Measurements from ENCODE around the gene NACC2.

The NACC2 gene

DNA sequence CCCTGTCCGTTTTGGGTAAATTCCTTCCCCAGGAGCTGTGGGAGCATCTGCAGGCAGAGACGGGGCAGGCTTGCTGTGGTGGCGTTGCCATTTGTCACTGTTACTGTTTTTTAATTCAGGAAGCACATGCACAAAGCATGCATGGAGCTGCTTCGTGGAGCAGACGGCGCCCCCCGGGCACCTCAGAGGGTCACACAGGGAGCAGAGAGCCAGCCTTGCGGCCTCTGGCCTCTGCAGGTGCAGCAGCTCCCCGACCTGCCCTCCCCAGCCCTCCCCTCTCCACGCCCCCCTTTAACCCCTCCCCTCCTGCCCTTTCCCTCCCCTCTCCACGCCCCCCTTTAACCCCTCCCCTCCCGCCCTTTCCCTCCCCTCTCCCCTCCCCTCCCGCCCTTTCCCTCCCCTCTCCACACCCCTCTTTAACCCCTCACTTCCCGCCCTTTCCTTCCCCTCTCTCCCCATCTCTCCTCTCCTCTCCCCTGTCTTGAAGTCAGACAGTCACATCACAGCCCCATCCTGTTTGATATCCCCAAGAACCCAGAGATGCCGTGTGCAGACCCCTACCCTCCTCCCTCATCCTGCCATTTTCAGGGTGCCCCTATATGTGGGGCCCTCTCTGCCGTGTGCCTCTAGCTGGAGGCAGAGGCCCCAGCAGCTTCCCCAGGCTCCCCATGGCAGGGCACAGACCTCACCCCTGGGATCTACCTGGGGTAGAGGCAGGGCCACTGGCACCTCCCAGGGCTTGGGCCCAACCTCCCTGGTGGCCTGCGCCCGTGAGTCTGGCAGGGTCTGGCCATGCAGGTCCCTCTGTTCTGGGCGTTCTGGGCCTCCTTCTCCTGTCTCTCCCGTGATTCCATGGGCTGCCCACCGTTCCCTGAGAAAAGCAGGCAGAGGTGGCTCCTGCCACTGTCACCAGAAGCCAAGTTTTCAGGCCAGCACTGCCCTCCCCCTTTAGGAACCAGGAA, 104.3 kb downstream of the NACC2 start:
- no peak for FAIRE-seq

DNA sequence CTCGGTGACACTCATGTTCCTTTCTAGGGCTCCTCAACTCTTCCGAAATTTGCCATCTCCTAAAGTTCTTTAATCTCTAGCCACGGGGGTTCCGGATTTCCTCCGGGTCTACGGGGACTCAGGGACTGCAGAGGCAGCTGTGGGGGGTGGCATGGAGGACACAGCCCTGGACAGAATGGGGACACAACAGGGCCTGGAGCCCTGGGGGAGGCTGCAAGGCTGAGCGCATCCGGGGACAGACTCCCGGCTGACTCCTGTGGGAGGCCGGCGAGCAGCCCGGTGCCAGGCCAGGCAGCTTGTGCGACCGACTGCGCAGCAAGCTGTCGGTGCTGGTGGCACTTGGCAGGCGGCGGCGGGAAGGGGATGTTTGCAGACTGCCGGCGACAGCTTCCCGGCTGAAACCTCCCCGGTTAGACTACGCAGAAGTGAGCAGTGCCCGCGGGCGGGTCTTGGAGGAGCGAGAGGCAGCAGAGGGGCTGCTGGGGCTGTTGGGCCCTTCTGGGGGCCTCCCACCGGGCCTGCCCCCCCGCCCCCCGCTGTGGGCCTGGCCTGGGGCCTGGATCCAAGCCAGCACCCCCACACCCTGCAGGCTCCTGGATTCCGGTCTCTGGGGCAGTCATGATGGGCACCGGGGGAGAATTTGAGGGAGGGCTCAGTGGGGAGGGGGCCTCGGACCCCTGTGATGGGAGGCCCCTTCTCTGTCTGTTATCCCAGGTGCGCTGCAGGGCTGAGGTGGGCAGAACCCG, 105.2 kb downstream of the NACC2 start:
- no peak for FAIRE-seq

DNA sequence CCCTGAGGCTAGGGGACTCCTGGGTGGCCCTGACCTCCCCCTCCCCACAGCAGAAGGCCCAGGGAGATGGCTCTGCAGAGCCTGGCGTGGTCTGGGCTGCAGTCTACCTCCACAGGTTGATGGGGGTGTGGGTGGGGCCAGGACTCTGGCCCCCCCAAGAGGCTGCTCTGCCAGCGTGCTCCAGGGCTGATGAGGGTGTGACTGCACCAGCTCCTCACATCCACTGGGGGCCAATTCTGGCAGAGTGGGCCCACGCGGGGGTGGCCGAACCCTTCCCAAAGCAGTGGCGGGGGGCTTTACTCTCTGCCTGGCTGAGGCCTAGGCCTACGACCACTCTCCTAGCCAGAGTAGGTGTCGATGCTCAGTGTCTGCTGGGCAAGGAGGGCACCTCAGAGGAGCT, 105.9 kb downstream of the NACC2 start:
- FAIRE-seq, result no peak

DNA sequence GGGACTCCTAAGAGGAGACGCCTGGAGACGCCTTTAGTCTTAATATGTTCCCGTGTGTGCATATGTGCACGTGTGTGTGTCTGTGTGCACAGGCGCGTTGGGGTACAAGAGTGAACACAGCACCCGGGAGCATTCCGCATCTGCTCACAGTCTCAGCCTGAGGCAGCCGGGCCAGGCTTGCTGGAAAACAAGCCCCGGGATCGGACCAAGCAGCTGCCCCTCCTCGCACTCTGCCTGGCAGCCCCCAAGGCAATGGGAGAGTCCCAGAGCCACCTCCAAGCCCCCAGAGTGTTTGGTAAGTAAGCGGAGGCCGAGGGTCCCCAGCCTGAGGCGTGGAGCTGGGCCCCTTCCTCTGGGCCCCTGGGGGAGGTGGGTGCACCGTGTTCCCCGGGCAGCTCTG, 106.6 kb downstream of the NACC2 start:
- FAIRE-seq, result no peak

DNA sequence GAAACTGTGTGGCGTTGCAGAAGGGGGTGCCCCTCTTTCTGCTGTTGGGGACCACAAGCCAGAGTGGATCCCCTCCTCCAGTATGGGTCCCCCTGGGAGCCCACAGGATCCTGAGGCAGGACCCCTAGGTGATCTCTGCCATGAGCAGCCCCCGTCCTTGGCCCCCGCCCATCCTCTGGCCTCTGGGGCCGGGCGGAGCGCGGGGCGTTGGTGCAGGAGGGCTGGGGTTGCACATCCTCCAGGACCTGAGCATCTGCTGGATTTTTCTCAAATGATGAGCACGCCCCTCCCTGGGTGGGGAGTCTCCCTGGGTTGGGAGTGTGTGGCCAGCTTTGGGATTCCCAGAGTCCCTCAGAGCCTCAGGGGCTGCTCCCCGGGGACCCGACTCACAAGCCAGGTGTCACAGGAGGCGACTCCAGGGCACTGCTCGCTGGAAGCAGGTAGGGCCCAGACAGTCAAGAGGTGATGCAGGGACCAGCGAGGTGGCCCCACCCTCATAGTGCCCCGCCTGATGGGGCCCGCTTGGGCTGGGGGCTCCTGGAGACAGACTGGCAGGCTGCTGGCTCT, 107.2 kb downstream of the NACC2 start:
- no peak for FAIRE-seq

DNA sequence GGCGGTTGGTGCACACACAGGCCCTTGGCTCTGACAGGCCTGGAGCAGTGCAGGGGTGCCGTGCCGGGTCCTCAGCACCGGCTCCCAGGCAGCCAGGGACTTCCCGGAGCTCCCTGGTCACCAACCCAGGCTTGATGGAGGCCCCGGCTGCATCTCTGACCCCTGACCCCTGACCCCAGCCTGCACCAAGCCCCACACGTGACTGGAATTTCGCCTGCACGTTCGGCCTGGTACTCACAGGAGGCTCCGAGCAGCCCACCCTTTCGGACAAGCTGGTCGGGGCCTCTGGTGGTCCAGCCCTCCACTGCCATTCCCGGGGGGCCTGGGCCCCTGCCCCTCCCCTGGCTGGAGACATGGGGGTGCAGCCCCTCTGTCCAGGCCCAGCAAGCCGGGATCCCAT, 108.5 kb downstream of the NACC2 start:
- FAIRE-seq, result no peak

DNA sequence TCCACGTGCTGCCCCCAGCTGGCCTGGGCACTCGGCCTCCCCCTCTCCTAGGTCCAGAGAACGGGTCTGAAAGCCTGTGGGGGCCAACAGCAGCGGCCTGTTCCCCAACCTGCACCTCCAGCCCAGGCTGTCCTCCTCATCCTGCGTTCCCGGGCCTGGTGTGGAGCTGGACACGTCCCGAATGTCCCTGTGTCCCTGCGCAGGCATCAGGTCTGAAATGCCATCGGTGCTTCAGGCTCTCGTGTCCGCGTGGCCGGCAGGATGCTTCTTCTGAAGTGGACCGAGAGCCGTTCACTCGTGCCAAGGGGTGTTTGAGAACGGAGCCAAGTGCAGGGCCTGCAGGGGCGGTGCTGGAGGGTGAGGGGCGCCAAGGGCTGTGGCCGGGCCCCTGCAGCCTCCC, 109.2 kb downstream of the NACC2 start:
- FAIRE-seq, result no peak

DNA sequence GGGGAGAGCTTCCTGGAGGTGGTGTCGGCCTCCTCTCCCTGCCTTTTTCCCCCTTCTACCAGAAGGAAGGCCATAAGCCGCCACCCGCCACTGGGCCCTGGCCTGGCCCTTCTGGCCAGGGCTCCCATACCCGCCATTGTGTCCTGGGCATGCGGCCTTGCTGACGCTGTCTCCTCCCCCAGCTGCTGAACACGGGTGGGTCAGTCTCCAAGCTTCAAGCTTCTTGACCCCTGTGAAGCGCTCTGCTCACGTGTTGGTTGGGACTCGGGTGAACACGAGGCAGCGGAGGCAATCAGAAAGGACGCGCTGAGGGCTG, 109.7 kb downstream of the NACC2 start:
- FAIRE-seq, result no peak

DNA sequence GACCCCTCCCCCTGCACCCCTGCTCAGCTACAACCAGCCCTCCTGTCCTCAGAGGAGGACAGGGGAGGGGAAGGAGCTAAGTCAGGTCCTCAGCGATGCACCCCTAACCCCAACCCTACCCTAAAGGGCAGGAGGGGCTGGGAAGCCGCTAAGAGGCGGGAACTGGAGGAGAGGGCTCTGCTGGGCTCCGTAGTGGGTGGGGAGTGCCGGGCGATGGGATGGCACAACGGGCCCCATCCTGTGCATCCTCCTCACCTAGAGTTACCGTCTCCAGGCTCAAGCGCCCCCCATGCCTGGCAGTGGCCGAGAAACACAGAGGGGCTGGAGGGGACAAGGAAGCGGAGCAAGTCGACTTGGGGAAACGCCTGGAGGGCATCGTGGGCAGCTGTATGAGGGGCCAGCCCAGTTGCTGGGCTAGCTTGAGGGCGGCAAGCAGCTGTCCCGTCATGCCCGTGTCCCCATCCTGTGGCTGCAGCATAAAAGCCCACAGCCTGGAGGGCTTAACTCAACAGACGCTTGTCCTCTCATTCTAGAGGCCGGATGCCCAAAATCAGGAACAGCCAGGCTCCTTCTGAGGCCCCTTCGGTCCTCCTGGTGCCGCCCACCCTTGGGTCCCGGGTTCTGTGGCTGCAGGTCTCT, 110.9 kb downstream of the NACC2 start:
- FAIRE-seq, result no peak

DNA sequence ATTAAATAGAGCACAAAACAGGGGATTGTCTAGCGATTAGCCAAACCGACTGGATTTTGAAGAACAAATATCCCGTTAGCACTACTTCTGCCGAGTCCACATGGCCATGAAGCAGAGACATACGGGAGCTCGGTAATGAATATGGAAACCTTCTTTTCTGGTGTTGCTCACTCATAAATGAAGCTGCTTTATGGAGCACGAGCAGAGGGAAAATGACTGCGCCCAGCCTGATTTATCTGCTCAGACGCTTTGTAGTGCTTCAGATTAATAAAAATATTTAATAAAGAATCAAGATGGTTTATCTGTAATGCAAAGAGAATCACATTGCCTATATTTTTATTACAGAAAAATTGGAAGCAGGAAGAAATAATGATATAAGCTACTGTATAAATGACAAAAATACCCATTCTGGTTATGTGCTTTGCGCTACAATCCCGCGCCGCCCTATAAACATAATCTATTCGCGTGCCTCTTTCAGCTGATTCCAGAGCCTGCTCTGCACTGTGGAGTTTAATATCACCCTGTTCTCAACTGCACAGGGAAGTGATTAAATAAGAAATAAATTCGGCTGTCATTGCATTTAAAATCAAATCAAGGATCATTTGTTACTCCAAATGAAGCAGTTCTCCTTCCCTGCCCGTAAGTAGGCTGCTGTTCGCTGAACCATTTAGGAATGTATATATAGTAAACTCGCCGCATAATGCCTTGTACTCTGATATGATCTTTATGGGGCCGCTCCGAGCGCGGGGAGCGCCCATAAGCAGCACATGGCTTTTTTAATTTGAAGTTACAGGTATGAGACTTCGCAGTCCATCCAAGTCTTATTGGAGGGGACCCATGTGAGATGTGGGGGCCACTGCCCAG, 111.6 kb downstream of the NACC2 start:
- no peak for FAIRE-seq

DNA sequence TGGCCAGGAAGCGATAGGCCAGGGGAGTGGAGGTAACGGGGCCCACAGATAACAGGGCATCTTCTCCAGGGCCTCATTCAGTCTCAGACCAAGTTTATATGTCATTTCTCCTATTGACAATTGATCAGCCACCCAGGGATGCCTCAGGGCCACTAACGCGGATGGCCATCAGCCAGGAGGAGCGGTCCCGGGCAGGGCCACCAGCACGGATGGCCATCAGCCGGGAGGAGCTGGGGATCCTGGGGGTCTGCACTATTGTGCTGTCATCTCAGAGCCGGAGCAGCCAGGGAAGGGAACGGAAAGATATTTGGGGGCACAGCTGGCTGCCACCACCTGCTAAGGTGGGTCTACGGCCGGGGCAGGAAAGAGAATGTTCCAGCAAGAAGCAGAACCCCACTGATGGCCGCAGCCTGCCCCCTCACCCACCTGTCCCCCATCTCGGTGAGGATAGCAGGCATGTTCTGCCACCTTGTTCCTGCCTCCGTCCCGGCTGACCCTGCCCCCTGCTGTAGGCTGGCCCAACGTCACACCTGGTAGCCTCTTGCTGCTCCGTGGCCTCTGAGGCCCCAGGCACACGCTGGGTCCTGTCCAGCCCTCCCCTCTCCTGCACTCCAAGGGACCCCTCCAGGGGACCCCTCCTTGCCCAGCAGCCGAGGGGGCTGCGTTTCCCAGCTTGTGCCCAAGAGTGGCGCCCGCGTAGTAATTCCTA, 112.4 kb downstream of the NACC2 start:
- no peak for FAIRE-seq

DNA sequence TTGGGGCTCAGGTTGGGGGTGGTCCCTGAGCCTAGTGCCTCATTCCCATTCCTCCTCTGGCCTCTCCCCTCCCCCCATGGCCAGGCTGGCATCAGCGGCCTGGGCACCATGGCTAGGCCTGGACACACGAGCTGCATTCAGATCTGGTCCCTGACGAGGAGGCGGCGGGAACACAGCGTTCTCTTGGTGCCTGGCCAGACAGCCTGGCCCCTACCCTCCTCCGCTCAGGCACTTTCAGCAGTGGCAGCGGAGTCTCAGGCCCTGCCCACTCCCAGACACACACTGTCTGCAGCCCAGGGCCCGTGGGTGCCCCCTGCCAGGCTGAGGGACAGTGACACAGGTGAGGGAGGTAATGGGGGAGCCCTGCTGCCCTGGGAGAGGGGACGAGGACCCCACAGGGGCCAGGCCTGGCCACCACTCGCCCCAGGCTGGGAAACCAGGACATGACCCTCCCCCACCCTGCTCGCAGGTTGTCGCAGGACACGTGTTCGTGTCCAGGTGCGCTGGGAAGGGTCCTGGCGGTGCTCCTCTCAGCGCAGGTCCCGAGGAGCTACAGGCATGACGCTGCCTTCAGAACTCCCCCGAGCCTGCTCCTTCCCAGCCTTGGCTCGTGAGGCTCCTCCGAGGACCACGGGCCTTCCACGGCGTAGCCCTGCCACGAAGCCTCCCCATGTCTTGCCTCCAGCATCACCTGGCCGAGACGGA, 114.0 kb downstream of the NACC2 start:
- no peak for FAIRE-seq

DNA sequence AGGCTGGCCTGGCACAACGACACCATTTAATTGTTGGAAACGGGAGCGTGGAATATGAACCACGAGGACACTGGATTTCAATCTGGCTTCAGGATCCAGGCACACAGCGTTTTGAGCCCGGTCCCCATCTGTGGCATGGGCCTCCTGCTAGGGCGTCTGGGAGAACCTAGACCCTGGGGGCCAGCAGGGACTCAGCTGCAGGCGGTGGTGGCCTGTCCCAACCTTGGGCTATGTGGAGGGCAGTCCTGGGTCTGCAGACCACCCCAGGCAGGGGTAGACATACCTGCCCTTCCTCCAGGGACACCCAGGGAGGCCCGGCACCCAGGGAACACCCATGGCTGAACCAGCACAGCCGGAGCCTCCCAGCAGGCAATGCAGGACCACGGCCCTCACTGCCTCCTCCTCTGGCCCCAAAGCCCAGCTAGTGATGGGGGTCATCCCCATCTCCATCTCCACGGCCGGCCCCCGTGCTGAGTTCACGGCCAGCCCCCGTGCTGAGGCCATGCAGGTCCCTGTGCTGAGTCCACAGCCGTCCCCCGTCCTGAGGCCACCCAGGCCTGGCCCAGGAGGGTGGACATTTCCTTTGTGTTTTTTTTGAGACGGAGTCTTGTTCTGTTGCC, 115.4 kb downstream of the NACC2 start:
- FAIRE-seq, result no peak

DNA sequence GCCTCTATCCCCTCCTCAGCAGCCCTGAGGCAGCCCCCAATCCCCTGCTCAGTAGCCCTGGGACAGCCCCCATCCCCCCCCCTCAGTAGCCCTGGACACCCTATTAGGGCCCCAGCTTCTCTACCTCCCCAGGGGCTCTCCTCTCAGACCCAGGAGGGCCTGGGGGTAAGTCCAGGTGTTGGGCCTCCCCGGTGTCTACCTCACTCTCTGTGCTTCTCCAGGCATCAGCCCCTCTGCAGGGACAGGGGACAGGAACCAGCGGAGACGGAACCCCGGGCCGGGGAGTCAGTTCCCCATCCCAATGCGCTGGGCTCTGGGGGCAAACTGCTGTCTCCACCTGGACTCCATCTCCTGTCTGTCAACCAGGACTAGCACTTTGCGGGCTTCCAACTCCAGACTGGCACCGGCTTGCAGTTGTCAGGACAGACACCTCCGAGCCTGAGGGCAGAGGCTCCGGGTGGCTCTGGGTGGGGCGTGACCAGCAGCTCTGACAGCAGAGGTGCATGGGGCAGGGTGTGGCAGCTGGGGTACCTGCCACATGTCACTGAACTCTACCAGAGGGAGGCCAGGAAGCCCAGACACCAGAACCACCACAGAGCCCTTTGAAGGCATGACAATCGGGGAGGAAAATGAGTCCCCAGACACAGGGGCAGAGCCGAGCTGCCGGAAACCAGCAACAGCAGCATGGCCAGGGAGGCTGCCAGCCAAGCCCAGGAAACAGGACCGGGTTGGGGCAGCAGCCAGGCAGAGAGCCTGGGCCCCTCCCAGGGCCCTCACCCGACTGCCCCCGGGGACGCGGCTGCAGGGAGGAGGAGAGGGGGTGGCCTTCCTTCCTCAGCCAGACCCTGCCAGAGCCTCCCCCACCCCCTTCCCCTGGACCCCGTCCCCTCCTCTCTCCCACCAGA, 116.2 kb downstream of the NACC2 start:
- FAIRE-seq, result no peak

DNA sequence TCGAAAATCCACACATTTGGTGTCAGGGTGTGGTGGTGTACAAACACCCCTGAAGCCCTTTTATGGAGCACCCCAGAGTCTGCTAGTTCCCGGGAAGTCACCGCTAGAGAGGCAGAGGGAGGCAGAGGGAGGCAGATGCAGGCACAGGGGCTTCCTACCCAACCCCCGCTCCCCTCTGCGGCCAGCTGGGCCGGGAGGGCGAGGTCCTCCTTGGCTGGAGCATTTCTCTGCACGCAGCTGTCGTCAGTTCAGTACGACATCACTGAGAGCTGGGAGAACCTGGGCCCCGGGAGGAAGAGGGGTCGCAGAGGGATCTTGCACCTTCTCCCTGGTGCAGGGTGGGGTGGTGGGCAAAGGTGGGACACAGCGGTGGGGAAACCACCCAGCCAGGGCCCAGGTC, 118.1 kb downstream of the NACC2 start:
- no peak for FAIRE-seq

DNA sequence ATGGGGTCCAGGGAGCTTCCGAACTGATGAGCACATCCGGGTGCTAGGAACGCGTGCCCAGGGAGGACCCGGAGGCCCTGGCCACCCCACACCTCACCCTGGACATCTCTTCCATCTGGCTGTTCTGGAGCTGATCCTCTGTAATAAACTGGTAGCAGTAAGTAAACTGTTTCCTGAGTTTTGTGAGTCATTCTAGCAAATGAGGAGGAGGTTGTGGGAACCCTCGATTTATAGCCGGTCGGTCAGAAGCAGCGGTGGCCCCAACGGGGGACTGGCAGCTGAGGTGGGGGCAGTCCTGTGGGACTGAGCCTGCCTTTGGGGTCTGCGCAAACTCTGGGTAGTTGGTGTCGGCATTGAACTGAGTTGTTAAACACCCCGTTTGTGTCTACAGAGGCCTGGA, 118.6 kb downstream of the NACC2 start:
- no peak for FAIRE-seq

DNA sequence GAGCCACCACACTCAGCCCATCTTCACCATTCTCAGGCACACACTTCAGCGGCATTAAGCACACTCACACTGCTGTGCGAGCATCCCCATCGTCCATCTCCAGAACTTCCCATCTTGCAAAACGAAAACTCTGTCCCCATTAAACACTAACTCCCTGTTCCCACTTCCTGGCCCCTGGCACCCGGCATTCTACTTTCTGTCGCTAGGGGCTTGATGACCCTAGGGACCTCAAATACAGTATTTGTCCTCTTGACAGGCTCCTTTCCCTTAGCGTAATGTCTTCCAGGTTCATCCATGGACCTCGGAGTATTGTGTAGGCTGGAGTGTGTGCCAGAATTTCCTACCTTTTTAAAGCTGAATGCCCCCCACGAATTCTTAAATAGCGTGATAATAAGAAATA, 119.3 kb downstream of the NACC2 start:
- no peak for FAIRE-seq

DNA sequence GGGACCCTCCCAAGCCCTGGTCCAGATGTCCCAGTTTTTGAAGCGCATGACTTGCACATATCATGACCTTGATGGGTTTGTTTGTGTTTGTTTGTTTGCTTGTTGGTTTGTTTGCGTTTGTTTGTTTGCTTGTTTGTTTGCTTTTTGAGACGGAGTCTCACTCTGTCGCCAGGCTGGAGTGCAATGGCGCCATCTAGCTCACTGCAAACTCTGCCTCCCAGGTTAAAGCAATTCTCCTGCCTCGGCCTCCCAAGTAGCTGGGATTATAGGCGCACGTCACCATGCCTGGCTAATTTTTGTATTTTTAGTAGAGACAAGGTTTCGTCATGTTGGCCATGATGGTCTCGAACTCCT, 120.9 kb downstream of the NACC2 start:
- FAIRE-seq, result no peak
